ENCODE results near the gene DNAJB11.
"Not testable (repeated sequence)": the region's sequence is repeated elsewhere in the genome, so short reads cannot be mapped to it uniquely, and the experiment has no call there.

The DNAJB11 gene

DNA sequence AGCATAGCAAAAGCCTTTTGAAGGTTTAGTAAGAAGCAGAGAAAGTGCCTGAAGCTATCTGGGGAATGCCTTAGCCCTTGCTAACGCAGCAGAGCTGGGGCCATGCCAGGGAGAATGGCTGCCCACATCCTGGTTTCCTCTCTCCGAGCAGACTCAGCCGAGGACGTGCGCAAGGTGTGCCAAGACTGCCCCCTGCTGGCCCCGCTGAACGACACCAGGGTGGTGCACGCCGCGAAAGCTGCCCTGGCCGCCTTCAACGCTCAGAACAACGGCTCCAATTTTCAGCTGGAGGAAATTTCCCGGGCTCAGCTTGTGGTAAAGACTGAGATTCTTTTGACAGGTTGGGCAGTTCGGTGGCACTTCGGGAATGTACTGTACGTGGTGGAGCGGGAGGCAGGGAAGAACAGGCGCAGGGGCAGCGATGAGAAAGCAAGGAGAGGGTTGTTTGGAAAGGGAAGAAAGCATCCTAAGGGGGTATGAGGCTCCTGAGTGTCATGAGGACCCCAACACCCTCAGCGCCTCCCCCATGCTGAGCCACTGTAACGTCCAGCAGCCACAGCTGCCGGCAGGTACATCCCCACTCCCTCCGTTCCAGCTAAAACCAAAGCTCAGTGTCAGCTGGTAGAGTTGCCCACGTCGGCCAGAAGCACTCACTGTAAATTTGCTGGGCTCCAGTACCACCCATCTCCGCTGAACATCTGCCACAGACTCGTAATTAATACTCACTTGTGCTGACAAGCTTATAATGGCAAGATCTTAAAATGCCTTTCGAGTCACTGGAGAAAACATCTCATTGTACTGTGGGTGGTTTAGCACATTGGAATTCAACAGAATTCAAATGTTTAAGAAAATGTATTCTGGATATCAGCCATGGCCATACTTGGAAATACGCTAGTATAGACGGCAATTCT lies 46.8 kb downstream of the DNAJB11 start:
- peak; percentile 76 to 82 for DNase-seq (ENCODE audit: extremely low read depth in 1 of 2, low read depth in 1 of 2)

DNA sequence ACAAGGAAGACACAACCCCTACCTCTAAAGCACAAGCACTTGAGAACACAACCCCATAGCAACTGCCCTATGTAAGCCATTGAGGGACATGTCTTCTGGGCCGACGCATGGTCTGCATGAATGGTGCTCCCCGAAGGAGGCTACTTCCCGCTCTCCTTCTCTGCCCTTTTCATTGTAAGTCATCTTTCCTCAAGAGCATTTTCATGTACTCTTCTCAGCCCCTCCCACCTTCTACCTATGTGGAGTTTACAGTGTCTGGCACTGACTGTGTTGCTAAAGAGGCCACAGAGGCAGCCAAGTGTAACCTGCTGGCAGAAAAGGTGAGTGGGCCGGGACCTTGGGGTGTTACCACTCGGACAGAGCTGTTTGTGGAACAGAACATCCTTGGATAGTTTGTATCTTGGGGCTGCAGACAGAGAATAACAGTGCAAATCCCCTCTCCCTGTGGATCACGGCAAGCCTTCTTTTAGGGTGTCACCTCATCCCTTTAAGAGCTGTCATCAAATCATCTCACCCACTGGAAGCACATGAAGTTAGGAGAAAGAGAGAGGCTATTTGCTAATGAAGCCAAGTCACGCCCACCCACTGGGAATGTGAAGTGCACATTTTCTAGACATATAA lies 47.9 kb downstream of the DNAJB11 start:
- DNase-seq (ENCODE audit: extremely low read depth in 1 of 2, low read depth in 1 of 2), result no peak

DNA sequence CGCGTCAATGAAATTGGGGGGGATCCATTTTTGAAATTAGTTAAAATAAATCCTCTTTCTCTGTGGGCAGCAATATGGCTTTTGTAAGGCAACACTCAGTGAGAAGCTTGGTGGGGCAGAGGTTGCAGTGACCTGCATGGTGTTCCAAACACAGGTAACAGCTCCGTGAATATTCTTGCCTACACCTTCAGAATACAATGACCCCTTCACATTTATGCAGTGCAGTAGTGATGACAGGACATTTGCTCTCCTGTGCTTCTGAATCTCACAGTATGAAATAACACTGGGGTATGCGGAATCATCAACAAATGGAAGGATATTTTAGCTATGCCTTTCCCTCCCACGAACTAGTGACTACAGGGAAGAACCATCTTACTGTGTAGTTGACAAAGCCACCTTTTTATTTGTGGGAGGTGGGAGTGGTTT lies 49.3 kb downstream of the DNAJB11 start:
- no peak for DNase-seq (ENCODE audit: extremely low read depth in 1 of 2, low read depth in 1 of 2)

DNA sequence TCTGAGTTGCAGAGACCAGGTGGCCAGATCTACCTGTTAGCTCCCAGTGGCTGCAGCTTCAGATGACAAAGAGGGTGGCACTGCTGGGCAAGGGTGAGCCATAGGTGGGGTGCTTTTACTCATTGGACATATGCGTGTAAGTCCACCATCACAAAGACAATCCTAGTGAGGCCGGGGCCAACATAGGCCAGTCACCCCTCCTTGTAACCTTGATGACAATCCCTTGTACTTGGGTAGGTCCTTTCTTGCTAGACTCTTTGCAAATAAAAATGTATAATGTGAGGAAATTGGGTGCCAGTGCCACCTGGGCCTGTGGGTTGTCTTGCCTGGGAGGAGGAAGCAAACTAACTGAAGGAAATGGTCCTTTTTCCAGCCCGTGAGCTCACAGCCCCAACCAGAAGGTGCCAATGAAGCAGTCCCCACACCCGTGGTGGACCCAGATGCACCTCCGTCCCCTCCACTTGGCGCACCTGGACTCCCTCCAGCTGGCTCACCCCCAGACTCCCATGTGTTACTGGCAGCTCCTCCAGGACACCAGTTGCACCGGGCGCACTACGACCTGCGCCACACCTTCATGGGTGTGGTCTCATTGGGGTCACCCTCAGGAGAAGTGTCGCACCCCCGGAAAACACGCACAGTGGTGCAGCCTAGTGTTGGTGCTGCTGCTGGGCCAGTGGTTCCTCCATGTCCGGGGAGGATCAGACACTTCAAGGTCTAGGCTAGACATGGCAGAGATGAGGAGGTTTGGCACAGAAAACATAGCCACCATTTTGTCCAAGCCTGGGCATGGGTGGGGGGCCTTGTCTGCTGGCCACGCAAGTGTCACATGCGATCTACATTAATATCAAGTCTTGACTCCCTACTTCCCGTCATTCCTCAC lies 49.9 kb downstream of the DNAJB11 start:
- no peak for DNase-seq (ENCODE audit: extremely low read depth in 1 of 2, low read depth in 1 of 2)

DNA sequence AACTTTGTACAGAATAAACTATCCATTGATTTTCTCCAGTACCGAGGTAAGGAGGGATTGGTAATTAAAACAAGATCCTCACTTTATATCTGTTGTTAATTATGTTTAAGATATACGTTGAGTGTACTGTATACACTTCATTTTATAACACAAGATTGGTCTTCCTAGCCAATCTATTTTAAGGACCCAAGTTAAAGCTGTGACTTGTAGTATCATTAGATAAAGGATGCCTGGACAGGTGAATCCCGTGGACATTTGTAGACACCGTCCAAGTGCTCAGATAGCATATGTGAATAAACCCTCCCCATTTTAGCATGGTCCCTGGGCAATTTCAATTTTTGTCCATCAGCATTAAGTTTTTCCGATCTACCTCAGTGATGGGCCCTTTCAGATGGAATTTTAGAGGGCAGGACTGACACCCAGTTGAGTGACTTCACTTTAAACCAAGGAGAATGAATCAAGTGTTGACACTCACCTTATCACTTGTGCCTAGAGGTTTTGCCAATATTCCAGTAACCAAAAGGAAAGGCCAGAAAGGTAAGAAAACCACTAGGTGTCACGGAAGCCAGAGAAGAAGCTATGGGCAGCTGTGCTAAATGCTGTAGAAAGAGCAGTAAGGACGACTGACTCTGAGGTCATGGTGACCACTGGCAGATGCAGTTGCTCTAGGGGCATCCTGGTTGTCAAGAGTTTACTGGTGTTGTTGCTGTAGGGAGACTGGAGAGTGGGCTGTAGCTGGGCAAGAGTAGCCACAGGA lies 51.6 kb downstream of the DNAJB11 start:
- no peak for DNase-seq (ENCODE audit: extremely low read depth in 1 of 2, low read depth in 1 of 2)

DNA sequence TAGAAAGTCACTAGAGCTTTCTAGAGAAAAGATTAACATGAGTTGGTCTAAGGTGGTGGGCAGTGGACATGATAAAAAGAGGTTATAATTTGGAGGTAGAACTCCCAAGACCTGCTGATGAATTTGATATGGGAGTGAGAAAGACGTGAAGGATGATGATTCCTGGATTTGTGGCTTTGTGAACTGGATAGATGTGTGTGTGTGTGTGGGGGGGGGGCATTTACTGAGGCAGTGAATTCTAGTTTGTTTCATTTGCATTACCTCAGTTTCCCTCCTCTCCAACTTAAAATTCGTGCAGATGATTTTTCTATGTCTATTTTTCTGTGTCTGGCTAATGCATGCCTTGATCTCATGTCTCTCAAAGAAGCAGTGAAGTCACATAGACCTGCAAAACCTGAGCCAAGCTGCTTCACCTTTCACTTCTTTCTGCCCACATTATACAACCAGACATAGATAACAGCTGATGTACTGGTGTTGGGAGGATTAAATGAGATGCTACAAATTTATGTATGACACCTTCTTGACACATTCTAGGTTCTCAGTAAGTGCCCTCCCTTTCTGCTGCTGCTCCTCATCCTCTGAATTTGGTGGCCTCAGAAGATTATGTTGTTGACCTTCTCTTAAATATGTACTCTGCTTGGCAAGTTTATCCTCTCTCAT lies 52.3 kb downstream of the DNAJB11 start:
- no peak for DNase-seq (ENCODE audit: extremely low read depth in 1 of 2, low read depth in 1 of 2)

DNA sequence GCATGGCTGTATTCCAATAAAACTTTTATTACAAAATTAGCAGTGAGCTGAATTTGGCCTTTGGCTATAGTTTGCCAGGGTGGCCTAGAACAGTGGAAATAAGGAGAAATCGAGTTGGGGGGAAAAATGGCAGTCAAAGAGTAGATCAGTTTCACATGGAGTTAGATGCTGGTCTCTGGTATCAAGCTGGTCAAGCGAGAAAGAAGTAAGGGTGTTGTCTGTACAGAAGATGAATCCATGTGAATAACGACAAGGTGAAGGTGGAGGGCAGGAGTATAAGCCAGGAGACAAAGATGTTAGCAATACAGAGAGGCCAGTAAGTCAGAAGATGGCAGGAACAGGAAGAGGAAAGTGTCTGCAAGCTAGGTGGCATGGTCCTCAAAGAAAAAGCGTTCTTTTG lies 54.1 kb downstream of the DNAJB11 start:
- DNase-seq (ENCODE audit: extremely low read depth in 1 of 2, low read depth in 1 of 2), result no peak

DNA sequence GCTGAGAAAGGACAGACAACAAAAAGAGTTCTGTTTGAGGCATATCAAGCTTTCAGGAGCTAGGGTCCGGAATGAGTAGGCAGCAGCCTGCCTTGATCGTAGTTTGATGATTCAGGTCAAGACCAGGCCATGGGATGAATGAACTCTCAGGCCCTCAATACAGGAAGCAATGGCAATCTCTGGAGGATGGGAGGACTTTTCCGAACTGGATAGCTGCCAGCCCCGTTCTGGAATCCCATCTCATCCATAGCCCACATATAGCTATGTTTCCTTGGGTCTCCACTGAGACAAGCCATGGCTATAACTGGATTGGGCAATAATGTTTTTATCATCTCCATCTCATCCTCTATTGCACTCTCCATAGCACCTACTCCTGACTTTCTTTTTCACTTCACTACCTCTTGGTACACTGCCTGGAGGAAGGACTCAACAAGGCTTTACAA lies 55.1 kb downstream of the DNAJB11 start:
- DNase-seq (ENCODE audit: extremely low read depth in 1 of 2, low read depth in 1 of 2), result no peak

DNA sequence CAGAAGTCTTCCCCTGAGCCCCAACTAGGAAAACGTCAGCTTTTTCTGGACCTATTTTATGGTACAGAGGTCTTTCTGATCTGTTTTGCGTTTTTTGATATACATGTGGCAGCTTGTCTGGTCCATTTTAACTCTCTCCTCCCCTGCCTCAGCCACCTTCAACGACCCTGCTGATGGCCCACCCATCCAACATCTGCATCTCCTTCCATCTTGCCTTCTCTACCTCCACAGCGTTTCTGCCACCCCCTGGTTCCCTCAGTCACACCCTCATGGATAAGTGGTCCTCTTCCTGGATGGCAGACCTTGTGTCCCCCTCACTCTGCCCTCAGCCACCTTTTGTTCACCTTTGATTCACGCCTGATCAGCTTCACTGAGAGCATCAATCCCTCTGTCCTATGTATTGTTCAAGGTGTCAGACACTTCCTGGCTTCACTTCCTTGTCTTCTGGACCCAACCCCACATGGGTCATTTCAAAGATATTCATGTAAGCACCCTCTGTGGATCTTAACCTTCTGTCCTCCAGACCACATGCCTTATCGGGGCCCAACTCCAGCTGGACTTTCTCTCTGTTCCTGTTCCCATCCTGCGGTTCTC lies 55.8 kb downstream of the DNAJB11 start:
- DNase-seq (ENCODE audit: extremely low read depth in 1 of 2, low read depth in 1 of 2), result no peak

DNA sequence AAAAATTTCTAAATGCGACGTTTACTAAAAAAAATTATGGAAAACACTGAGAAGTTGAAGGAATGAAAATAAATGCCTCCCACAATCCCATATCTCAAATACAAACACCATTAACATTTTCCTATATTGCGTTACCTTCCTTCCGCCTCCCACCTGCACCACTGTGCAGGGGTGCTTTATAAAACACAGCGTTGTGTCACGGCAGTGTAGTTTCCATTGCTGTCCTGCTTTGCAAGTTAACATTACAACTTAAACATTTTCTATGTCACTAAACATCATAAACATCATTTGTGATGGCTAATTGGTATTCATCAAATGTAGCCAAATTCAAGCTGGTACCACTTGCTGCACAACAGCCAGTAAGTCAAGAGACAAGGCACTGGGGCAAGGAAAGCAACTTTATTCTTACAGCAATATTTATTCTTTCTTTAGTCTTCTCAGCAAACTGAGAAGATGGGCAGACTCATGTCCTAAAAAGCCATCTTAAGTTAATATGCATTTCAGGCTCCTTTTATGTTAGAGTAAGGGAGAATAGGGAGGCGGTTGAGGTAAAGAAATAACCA lies 57.4 kb downstream of the DNAJB11 start:
- no peak for DNase-seq (ENCODE audit: extremely low read depth in 1 of 2, low read depth in 1 of 2)

DNA sequence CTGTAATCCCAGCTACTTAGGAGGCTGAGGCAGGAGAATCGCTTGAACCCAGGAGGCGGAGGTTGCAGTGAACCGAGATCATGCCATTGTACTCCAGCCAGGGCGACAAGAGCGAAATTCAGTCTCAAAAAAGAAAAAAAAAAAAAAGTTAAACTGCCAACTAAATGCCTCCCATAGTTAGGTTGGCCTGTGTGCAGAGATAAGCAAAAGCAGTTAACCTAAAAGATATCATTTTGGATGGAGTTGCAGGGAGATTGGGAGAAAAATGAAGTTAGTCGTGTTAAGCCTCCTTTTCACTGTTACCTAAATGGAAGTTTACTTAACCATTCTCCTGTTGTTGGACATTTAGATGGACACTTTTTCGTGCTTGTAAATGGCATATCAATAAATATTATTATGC lies 58.2 kb downstream of the DNAJB11 start:
- no peak for DNase-seq (ENCODE audit: extremely low read depth in 1 of 2, low read depth in 1 of 2)

DNA sequence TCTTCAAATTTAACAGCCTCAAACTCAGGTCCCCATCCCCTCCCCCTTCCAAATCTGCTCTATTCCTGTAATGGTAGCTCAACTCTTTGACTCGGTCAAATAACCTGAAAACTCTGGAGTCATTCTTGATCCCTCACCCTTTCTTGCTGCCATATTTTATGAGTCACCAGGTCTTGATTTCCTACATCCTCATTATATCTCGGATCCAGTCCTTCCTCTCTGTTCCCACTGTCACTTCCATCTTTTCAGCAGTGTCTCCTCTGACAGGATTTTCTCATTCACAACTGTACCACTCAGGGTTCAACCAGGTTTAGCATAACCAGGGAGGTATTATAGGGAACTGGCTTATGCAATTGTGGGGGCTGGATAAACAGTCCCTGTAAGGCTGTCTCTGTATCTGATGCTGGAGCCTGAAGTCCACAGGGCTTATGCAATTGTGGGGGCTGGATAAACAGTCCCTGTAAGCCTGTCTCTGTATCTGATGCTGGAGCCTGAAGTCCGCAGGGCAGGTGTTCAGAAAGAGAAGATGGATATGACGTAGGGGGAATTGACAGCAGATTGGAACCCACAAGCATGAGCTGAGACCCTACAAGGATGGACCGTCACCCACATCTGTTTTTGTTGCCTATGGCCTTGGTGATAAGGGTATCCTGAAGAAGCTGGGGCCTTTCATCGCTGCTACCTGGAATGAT lies 60.6 kb downstream of the DNAJB11 start:
- no peak for DNase-seq (ENCODE audit: extremely low read depth in 1 of 2, low read depth in 1 of 2)

DNA sequence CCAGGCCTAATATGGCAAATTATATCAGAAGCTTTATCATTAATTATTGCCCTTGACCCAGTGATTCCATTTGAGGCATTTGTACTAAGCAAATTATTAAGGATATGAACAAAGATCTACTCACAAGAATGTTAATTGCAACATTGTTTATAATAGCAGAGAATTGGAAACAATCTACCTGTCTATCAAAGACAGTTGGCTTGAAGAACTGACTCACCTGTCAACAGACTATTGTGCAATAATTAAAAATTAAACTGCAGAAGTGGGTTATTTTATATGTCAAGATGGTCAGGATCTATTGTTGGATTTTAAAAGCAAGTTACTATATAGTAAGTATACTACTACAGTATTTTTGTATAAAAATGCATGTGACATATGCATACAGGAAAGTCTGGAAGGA lies 63.0 kb downstream of the DNAJB11 start:
- no peak for DNase-seq (ENCODE audit: extremely low read depth in 1 of 2, low read depth in 1 of 2)

DNA sequence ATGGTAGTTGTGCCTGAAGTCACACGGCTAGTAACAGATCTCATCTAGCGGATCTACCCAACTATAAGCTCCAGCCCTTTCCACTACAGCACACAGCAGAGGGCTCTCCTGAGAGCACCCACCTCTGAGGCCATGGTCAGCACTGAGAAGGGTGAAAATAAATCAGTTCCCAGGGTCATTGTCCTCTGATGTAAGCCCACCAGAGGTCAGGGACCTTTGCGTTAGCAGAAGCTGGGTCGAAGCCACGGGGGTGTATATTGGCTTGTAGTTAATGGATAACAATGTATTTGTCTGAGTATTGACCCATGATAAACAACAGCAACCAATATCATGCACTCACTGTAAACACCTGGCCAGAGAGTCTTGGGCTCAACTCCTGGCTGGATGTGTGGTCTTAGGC lies 63.7 kb downstream of the DNAJB11 start:
- not testable (repeated sequence) for DNase-seq (ENCODE audit: extremely low read depth in 1 of 2, low read depth in 1 of 2)

Measured in stimulated activated CD8-positive, alpha-beta memory T cell treated with anti-CD3 and anti-CD28 coated beads, Interleukin-7, amount 100 ng/mL, for 48 hours (primary cell).